Measurements from ENCODE around the gene SLC1A4. TPM values are rescaled to one million over a fixed set of nuclear protein-coding genes. Genes with fewer than 3 reads are reported as not detected.
"Not testable (repeated sequence)": the region's sequence is repeated elsewhere in the genome, so short reads cannot be mapped to it uniquely, and the experiment has no call there.

SLC1A4 gene
- polyA plus RNA-seq, 3 donors: 3.2 to 4.5 (median 4.4) TPM

- Histone ChIP-seq H3K36me3 (replicated peaks in 1 of 2; ENCODE audit: control insufficient read depth in 1 of 2, insufficient read depth in 2 of 2, low read length in 2 of 2) (no peaks in the 10 kb centered on the region), H3K27me3 (ENCODE audit: control insufficient read depth in 2 of 2, insufficient read depth in 2 of 2, low read length in 2 of 2) (no peaks in the 10 kb centered on the region), H3K79me2 (ENCODE audit: insufficient read depth, low read length) (no peaks in the 10 kb centered on the region), H3K9me3 (replicated peaks in 1 of 2; ENCODE audit: control insufficient read depth in 1 of 2, insufficient read depth in 1 of 2, low read length in 2 of 2) (no peaks in the 10 kb centered on the region), H3K4me3 (replicated peaks in 1 of 3; ENCODE audit: low read depth in 2 of 3, low read length in 3 of 3) (no peak overlapping the region), H3K27ac (ENCODE audit: low read depth in 1 of 2, low read length in 2 of 2) (no peak overlapping the region), H3K4me1 (ENCODE audit: control insufficient read depth in 1 of 2, insufficient read depth in 2 of 2, low read length in 2 of 2) (peaks cover 7 to 19% of the 10 kb centered on the region in 2 donors), H4K20me1 (ENCODE audit: insufficient read depth, low read length) (no peaks in the 10 kb centered on the region), H3K4me2 (replicated peaks; ENCODE audit: extremely low read depth, low read length, poor library complexity, severe bottlenecking) (no peak overlapping the region), H3K9ac (ENCODE audit: insufficient read depth, low read length, poor library complexity, severe bottlenecking) (no peak overlapping the region), H2AFZ (ENCODE audit: insufficient read depth, low read depth, low read length, poor library complexity, severe bottlenecking) (no peak overlapping the region)
- peaks cover 0 to 8% (median 3%) of the 10 kb centered on the region in 3 donors for H3K27me3 Mint-ChIP-seq (ENCODE audit: low read depth in 3 of 3)
- H3K9me3 Mint-ChIP-seq: peaks cover 0 to 3% (median 0%) of the 10 kb centered on the region in 7 donors
- 100% methylated on average over 2 of the region's 7 CpGs for WGBS (ENCODE audit: insufficient coverage)
- peaks cover 28% of the 10 kb centered on the region for H3K4me1 Mint-ChIP-seq
- no peak for DNase-seq
- TF ChIP-seq CTCF (IDR thresholded peaks at IDR 0.05): no peak
- intact Hi-C loops (cut with micrococcal nuclease): no loop called here
- no peaks in the 10 kb centered on the region for H3K36me3 Mint-ChIP-seq
- no peak overlapping the region for H3K27ac Mint-ChIP-seq
- no peak overlapping the region for H3K4me3 Mint-ChIP-seq
Observed at GRCh38 chr2:64966839-64967238, 22.4 kb upstream of the SLC1A4 start.

GRCh38 chr2:64967601-64968000, 21.6 kb upstream of the SLC1A4 start:
- no CpG with 5 or more reads among the region's 4 CpGs for WGBS (ENCODE audit: insufficient coverage)
- Histone ChIP-seq H3K9ac (ENCODE audit: insufficient read depth, low read length, poor library complexity, severe bottlenecking) (no peak overlapping the region), H3K79me2 (ENCODE audit: insufficient read depth, low read length) (no peaks in the 10 kb centered on the region), H3K36me3 (replicated peaks in 1 of 2; ENCODE audit: control insufficient read depth in 1 of 2, insufficient read depth in 2 of 2, low read length in 2 of 2) (no peaks in the 10 kb centered on the region), H3K9me3 (replicated peaks in 1 of 2; ENCODE audit: control insufficient read depth in 1 of 2, insufficient read depth in 1 of 2, low read length in 2 of 2) (no peaks in the 10 kb centered on the region), H3K27me3 (ENCODE audit: control insufficient read depth in 2 of 2, insufficient read depth in 2 of 2, low read length in 2 of 2) (no peaks in the 10 kb centered on the region), H3K4me1 (ENCODE audit: control insufficient read depth in 1 of 2, insufficient read depth in 2 of 2, low read length in 2 of 2) (peaks cover 7 to 19% of the 10 kb centered on the region in 2 donors), H3K4me2 (replicated peaks; ENCODE audit: extremely low read depth, low read length, poor library complexity, severe bottlenecking) (no peak overlapping the region), H2AFZ (ENCODE audit: insufficient read depth, low read depth, low read length, poor library complexity, severe bottlenecking) (no peak overlapping the region), H3K4me3 (replicated peaks in 1 of 3; ENCODE audit: low read depth in 2 of 3, low read length in 3 of 3) (no peak overlapping the region), H3K27ac (ENCODE audit: low read depth in 1 of 2, low read length in 2 of 2) (no peak overlapping the region), H4K20me1 (ENCODE audit: insufficient read depth, low read length) (no peaks in the 10 kb centered on the region)
- H3K36me3 Mint-ChIP-seq: no peaks in the 10 kb centered on the region
- DNase-seq: no peak
- H3K27me3 Mint-ChIP-seq (ENCODE audit: low read depth in 3 of 3): peaks cover 0 to 8% (median 3%) of the 10 kb centered on the region in 3 donors
- intact Hi-C loops (cut with micrococcal nuclease): no loop called here
- peak overlapping the region in 1 of 7 donors; percentile 44 for H3K27ac Mint-ChIP-seq
- no peak overlapping the region for H3K4me3 Mint-ChIP-seq
- peaks cover 0 to 3% (median 0%) of the 10 kb centered on the region in 7 donors for H3K9me3 Mint-ChIP-seq
- peaks cover 27% of the 10 kb centered on the region for H3K4me1 Mint-ChIP-seq
- no peak for TF ChIP-seq CTCF (IDR thresholded peaks at IDR 0.05)

GRCh38 chr2:64969086-64969485, 20.1 kb upstream of the SLC1A4 start:
- H2AFZ ChIP-seq (ENCODE audit: insufficient read depth, low read depth, low read length, poor library complexity, severe bottlenecking); H3K4me3 Mint-ChIP-seq; H3K4me1 ChIP-seq (ENCODE audit: control insufficient read depth in 1 of 2, insufficient read depth in 2 of 2, low read length in 2 of 2); H3K4me3 ChIP-seq (replicated peaks in 1 of 3; ENCODE audit: low read depth in 2 of 3, low read length in 3 of 3); H3K4me2 ChIP-seq (replicated peaks; ENCODE audit: extremely low read depth, low read length, poor library complexity, severe bottlenecking); H3K36me3 Mint-ChIP-seq; DNase-seq; H3K79me2 ChIP-seq (ENCODE audit: insufficient read depth, low read length); H3K9me3 ChIP-seq (replicated peaks in 1 of 2; ENCODE audit: control insufficient read depth in 1 of 2, insufficient read depth in 1 of 2, low read length in 2 of 2); H3K9me3 Mint-ChIP-seq; H3K27ac Mint-ChIP-seq; H3K27ac ChIP-seq (ENCODE audit: low read depth in 1 of 2, low read length in 2 of 2); H3K27me3 Mint-ChIP-seq (ENCODE audit: low read depth in 3 of 3); H3K9ac ChIP-seq (ENCODE audit: insufficient read depth, low read length, poor library complexity, severe bottlenecking); H3K36me3 ChIP-seq (replicated peaks in 1 of 2; ENCODE audit: control insufficient read depth in 1 of 2, insufficient read depth in 2 of 2, low read length in 2 of 2); intact Hi-C loops (cut with micrococcal nuclease); H3K27me3 ChIP-seq (ENCODE audit: control insufficient read depth in 2 of 2, insufficient read depth in 2 of 2, low read length in 2 of 2); H4K20me1 ChIP-seq (ENCODE audit: insufficient read depth, low read length): not testable (repeated sequence)
- over 99% methylated on average over 19 of the region's 25 CpGs for WGBS (ENCODE audit: insufficient coverage)
- peaks cover 16% of the 10 kb centered on the region for H3K4me1 Mint-ChIP-seq
